Measurements from ENCODE around the gene ZNF511.

Gene ZNF511

DNA sequence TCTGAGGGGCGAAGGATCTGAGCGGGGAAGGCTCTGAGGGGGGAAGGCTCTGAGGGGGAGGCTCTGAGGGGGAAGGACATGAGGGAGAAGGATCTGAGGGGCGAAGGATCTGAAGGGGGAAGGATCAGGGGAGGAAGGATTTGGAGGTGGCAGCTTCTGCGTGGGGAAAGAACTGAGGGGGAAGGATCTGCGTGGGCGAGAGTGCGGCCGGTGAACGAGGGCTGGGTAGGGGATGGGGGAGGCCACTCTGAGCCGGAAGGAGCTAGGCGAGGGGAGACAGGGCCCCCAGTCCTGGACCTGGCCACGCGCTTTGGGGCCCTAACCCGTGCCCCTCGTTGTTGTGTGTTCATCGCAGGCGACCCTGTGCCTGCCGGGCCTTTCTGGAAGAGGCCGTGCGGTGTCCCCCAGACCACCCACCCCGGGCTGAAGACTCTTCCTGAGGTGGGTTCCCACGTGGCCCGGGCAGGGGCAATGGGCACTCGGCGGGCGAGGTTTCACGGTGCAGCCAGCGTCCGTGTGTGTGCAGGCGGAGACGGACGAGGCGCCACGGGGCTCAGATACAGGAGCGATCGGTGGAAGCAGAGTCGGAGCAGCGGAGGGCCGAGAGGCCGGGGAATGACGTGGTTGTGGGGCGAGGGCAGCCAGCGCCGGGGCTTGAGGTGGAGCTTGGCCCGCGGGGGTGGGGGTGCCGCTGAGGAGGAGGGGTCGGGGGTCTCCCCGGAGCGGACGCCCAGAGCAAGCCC lies 26.0 kb downstream of the ZNF511 start:
- in situ Hi-C loops (cut with MboI; ENCODE audit: low sequenced_read_pairs), result no loop called here

DNA sequence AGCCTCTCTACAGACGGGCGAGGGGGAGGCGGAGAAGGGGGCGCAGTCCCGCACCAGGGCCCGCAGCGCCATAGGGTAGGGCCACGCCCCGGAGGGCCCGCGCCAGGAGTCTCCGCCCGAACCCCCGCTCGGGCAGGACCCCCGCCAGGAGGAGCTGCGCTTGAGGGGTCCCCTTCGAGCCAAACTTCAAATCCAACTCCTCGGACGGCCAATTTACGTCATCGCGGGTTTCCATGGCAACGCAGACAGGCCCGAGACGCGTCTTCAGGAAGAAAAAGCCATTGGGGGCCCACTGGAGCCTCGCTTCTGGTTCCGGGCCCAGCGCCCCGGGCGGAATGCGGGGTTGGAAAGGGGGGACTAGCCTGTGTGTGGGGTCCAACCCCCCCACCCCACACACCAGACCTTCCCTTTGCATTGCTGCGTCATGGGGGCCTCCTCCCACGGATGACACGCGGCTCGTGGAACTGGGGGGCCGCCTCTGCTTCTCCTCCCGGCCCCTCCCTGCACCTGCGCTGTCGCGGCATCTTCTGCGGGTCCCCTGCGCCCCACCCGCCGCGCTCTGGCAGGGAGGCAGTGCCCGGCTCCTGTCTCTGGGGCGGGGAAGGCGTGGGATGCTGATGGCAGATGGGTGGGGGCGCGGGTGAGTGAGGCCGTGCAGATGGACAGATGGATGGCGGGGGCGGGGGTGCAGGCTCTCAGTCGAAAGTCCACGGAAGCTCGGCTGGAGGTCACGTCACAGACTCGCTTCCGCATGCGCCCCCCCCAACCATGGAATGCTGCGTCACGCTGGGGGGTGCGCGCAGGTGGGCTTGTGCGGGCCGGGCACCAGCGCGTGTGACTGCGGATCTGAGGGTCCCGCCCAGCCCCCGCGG lies 26.8 kb downstream of the ZNF511 start:
- in situ Hi-C loops (cut with MboI; ENCODE audit: low sequenced_read_pairs), result no loop called here

DNA sequence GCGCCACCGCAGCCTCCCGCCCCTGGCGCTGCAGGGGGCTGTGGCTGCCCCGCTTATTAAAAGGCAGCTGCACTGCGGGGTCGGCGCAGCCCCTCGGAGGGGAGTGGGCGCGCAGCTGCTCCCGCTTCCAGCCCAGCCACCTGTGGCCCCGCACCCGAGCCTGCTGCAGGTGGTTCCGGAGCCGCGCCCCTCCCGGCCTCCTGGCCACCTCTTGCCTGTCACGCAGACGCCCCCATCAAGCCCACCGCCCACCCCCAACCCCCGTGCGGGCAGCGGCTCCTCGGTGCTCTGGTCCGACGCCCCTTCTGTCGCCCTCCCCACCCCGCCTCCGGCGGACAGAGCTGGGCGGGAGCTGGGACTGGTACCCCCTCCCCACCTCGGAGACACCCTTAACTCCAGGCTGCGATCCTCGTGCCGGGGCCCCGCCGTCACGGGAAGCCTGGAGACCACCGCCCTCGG lies 27.4 kb downstream of the ZNF511 start:
- in situ Hi-C loops (cut with MboI; ENCODE audit: low sequenced_read_pairs), result no loop called here

DNA sequence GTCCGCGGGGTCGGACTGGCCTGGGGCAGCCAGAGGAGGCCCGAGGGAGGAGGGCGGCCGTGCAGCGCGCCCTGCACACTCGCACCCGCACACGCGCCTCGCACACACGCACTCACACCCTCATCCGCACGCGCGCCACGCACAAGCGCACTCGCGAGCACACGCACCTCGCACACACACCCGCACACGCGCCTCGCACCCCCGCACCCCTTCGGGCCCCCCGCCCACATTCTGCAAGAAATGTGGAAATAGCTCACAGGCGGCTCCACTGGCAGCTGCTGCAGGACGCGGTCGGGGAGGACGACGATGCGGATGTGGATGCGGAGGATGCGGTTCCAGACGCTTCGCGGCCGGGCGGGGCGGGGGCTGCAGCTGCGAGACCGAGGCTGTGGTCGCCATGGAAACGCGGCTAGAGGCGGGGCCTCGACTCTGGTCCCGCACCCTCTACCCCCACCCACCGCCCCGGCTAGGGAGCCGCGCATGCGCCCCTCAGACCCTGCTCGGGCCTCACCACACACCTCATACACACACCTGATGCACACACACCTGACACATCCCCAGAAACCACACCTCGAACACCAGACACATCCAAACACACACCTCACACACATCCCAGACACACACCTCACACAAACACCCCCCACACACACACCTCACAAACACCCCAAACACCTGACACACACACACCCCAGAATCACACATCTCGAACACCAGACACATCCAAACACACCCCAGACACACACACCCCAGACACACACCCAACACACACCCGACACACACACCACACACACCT lies 28.1 kb downstream of the ZNF511 start, which contains the start of gene CALY:
Gene CALY (minus strand): TSS at position 320 of the 793 bp plus-strand sequence. CDS start 7,907 bp downstream, outside the sequence.
- in situ Hi-C loops (cut with MboI; ENCODE audit: low sequenced_read_pairs), result no loop called here

DNA sequence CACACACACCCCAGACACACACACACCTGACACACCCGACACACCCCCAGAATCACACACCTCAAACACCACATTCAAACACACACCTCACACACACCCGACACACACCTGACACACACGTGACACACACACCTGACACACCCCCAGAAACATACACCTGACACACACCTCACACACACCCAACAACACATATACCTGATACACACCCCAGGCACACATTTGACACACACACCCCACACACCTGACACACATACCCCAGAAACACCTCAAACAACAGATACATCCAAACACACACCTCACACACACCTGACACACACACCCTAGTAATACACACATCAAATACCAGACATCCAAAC lies 28.6 kb downstream of the ZNF511 start:
- in situ Hi-C loops (cut with MboI; ENCODE audit: low sequenced_read_pairs), result no loop called here

DNA sequence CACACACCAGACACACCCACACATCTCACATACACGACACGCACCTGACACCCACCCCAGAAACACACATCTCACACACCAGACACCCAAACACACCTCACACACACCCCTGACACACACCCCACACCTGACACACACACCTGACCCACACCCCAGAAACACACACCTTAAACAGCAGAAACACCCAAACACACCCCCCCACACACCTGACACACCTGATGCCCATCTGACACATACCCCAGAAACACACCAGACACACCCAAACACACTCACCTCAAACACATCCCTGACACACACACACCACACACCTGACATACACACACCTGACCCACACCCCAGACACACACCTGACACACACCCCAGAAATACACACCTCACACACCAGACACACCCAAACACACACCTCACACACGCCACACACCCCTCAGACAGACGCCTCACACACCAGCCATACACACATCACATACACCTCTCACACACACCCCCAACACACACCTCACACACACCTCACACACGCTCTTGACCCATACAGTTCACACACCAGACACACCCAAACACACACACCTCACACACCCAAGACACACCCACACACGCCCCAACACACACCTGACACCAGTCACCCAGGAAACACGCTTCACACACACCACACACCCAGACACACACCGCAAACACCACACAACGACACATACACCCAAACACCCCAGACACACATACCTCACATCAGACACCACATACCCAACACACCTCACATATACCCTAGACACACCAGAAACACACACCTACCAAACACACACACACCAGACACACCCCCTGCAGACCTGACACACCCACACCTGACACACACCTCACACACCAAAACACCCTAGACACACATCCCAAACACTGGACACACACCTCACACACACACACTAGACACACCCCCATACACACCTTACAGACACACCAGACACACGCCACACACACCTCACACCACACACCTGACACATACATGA lies 29.7 kb downstream of the ZNF511 start:
- in situ Hi-C loops (cut with MboI; ENCODE audit: low sequenced_read_pairs), result no loop called here

DNA sequence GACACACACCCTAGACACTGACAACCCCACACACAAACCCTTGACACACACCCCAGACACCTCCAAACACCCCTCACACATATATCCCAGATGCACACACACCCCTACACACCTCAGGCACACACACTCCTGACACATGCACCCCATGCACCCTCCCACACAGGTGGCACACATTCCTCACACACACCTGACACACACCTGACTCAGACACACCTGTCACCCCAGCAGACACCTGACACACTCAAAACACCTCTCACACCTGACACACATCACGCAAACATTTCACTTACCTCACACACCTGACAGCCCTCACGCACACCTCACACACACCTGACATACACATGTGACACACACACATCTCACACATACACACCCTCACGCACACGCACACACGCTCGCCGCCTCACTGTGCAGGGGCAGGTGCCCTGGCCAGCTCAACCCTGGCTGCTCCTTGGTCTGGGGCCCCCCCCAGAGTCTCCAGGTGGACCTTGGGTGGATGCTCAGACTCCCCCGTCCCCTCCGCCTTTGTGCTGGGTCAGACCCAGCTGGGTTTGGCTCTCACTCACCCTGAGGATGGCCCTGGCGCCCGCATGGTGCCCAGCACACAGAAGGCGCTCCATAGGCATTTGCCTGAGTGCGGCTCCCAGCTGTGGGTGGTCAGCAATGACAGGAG lies 31.1 kb downstream of the ZNF511 start:
- in situ Hi-C loops (cut with MboI; ENCODE audit: low sequenced_read_pairs), result no loop called here

DNA sequence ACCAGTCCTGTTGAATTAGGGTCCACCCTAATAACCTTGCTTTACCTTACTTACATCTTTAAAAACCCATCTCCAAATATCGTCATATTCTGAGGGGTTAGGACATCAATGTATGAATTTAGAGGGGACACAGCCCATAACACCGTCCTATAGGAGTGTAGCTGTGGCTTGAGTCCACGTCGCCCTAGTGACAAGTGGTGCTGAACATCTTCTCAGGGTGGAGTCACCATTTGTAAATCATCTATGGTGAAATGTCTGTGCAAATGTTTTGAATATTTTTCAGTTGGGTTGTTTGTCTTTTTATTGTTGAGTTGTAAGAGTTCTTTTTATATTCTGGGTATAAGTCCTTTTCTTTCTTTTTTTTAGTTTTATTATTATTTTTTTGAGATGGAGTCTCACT lies 33.3 kb downstream of the ZNF511 start:
- in situ Hi-C loops (cut with MboI; ENCODE audit: low sequenced_read_pairs), result no loop called here

DNA sequence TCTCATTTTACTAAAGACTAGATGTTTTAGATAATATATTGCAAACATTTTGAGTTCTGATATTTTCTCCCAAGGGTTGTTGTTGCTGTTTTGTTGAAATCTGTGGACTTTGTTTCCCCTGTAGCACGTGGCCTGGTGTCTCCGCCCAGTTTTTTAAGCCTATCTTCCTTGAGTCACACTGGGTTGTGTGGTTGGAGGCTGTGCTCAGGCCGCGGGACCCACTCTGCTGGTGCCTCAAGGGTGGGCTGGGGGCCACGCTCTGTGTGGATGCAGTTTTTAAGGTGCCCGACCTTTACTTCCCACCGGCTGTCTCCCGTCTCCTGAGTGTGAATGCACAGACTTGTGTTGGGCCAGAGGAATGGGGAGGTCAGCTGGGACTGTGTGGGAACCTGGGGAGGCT lies 34.2 kb downstream of the ZNF511 start:
- in situ Hi-C loops (cut with MboI; ENCODE audit: low sequenced_read_pairs), result no loop called here

DNA sequence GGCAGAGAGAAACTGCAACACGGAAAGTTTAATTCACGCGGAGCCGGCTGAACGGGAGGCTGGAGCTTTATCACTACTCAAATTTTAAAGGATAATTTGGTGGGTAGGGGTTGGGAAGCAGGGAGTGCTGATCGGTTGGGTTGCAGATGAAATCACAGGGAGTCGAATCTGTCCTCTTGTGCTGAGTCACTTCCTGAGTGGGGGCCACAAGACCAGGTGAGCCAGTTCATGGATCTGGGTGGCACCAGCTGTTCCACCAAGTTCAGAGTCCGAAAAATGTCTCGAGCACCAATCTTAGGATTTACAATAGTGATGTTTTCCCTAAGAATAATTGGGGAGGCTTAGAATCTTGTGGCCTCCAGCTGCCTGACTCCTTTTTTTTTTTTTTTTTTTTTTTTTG lies 34.8 kb downstream of the ZNF511 start:
- in situ Hi-C loops (cut with MboI; ENCODE audit: low sequenced_read_pairs), result no loop called here

DNA sequence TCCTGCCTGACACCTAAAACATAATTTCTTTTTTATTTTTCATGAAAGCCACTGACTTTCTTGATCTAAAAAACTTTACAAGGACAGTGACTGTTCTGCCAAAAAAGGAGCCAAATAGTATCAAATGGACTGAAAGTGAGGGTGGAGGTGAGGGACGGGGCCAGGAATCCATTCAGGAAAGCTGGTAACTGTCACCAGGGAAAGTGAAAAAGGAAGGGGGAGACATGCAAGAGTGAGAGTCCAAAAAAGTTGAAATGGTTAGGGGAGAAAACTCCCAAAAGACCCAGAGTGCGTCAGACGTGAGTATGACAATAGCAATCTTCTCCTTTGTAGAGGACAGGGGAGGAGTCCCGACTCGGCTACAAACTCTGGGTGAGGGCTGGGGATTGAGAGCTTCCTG lies 35.5 kb downstream of the ZNF511 start:
- in situ Hi-C loops (cut with MboI; ENCODE audit: low sequenced_read_pairs), result no loop called here

DNA sequence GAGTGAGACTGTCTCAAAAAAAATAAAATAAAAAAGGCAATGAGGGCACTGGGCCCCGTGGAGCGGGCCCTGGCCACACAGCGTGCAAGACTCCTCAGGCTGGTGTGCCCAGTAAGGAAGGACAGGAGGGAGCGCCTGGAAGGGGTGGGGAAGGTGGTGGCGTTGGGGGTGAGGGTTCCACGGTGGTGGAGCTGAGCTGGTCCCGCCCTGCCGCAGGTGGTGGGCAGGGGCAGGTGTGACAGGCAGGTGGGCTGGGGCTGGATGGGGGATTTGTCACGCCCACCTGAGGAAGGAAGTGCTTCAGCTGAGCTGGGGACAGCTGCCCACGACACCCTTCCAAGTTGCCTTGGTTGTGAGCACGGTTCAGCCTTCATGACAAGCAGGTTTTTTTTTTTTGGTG lies 37.7 kb downstream of the ZNF511 start:
- in situ Hi-C loops (cut with MboI; ENCODE audit: low sequenced_read_pairs), result no loop called here

DNA sequence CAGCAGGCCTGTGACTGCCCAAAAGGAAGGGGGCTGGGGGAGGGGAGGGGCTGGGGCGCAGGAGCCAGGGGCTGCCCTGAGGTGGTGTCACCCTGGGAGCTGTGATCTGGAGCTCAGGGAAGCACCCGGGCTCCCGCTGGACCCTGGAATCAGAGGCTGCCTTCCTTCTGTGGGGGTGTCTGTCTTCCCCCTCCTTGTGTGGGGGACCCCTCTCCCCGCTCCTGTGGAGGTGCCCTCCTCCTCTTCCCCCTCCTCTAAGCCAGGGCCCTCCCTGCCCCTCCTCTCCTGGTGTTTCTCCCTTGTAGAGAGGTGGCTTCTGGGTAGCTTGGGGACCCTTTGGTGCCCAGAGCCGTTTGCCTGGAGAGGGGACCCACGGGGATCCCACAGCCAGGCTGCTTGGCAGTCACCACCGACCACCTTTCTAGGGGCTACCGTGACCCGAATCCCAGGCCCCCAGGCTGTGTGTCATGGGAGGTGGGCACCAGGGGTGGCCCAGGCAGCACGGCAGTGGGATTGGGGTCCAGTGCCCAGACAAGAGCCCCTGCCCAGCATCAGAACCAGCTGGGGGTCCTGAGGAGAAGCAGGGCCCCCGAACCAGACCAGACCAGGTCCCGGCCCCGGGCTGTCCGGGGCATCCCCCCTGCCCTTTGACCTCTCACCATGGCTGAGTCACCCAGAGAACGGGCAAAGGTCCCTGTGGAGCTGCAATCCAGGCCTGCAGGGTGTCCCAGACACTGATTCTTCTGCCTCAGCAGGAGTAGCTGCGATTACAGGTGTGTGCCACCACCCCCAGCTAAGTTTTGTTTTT lies 39.2 kb downstream of the ZNF511 start:
- in situ Hi-C loops (cut with MboI; ENCODE audit: low sequenced_read_pairs), result no loop called here

DNA sequence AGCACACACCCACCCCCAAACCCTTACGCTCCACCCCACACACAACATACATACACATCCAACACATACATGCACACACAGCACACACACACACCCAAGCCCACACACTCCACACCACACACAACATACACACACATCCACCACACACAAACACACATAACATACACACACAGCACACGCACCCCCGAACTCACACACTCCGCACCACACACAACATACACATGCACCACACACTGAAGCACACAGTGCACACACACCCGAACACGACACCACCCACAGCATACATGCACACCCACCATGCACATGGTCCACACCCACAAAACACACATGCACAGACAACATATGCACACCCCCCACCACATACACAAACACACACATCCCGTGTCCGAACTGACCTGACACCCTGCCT lies 40.5 kb downstream of the ZNF511 start:
- in situ Hi-C loops (cut with MboI; ENCODE audit: low sequenced_read_pairs), result no loop called here

DNA sequence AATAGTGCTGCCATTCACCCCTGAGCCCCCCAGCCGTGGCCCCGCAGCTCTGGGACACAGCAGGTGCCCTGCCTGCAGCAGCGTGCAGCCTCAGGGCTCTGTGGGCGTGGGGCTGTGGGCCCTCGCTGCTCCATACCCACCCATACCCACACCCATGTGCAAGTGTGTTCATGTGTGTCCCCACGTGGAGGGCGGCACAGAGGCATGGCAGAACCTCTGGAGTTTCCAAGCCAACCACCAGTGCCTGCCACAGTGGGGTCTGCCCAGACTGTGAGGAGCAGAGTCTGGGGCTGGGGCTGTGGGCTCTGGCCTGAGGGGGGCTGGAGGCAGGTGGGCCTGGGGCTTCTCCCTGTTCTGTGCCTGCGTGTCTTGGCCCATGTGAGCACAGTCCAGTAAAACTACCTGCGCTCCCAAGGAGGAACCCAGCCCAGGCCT lies 40.9 kb downstream of the ZNF511 start:
- in situ Hi-C loops (cut with MboI; ENCODE audit: low sequenced_read_pairs), result no loop called here

DNA sequence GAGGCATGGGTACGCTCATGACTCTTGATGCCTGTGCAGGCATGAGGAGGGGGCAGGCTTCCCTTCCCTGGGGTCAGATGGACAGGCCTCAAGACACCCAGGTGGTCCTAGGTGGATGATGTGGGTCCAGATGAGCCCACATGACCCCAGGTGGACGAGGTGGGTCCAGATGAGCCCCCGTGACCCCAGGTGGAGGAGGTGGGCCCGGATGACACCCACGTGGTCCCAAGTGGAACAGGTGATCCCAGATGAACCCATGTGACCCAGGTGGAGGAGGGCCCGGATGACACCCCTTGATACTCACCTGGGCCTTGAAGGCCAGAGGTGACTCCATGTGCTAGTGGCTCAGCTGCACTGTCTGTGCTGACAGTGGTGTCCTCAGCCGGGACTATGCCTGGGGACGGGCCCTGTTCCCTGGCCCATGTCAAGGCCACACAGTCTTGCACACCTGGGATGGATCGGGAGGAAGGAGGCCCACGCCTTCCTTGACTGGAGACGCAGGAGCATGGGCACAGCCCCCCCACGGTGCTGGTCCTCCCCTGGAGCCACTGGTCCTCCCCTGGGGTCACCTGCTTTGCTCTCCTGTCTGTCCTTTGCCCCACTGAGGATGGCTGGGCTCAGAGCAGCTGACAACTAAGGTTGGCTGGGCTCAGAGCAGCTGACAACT lies 41.7 kb downstream of the ZNF511 start:
- in situ Hi-C loops (cut with MboI; ENCODE audit: low sequenced_read_pairs), result no loop called here

DNA sequence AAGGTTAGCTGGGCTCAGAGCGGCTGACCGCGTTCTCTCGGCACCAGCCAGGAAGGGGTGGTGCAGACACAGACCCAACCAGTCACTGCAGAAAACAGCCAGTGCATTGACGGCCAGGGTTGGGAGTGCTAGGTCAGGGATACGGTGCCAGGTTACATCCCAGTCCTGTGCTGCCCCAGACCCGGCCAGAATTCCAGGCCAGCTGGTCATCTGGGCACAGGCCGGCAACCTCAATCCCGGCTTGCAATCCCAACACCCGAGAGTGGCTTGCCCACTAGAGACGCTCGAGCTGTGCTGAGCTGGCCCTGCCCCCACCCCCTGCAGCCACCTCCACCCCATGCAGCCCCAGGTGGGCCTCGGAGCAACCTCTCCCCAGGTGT lies 42.2 kb downstream of the ZNF511 start:
- in situ Hi-C loops (cut with MboI; ENCODE audit: low sequenced_read_pairs), result no loop called here
